ENCODE results near the gene TMPRSS6. TPM values are rescaled to one million over a fixed set of nuclear protein-coding genes. Genes with fewer than 3 reads are reported as not detected.

The TMPRSS6 gene
- total and polyA plus RNA-seq, 2 of the 13 experiments (the other 11 are each of a cell fraction or from before 2014, with no cell fraction given), result 4.2 to 4.8 TPM

DNA sequence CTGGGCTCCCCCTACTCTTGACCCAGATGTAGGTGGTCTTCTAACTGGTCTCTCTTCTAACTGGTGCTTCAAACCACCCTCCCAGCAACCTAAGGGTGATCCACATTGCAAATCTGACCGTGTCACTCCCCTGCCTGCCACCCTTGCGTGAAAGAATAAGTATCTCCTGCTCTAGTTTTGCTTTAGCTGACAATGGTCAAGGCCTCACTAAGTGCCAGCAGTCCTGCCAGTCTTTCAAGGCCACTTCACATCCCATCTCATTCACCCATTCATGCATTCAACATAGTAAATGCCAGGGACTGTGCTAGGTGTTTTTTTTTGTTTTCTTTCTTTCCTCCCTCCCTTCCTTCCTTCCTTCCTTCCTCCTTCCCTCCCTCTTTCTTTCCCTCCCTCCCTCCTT, 60.3 kb downstream of the TMPRSS6 start (continued):
- TF ChIP-seq, protein P1, sequence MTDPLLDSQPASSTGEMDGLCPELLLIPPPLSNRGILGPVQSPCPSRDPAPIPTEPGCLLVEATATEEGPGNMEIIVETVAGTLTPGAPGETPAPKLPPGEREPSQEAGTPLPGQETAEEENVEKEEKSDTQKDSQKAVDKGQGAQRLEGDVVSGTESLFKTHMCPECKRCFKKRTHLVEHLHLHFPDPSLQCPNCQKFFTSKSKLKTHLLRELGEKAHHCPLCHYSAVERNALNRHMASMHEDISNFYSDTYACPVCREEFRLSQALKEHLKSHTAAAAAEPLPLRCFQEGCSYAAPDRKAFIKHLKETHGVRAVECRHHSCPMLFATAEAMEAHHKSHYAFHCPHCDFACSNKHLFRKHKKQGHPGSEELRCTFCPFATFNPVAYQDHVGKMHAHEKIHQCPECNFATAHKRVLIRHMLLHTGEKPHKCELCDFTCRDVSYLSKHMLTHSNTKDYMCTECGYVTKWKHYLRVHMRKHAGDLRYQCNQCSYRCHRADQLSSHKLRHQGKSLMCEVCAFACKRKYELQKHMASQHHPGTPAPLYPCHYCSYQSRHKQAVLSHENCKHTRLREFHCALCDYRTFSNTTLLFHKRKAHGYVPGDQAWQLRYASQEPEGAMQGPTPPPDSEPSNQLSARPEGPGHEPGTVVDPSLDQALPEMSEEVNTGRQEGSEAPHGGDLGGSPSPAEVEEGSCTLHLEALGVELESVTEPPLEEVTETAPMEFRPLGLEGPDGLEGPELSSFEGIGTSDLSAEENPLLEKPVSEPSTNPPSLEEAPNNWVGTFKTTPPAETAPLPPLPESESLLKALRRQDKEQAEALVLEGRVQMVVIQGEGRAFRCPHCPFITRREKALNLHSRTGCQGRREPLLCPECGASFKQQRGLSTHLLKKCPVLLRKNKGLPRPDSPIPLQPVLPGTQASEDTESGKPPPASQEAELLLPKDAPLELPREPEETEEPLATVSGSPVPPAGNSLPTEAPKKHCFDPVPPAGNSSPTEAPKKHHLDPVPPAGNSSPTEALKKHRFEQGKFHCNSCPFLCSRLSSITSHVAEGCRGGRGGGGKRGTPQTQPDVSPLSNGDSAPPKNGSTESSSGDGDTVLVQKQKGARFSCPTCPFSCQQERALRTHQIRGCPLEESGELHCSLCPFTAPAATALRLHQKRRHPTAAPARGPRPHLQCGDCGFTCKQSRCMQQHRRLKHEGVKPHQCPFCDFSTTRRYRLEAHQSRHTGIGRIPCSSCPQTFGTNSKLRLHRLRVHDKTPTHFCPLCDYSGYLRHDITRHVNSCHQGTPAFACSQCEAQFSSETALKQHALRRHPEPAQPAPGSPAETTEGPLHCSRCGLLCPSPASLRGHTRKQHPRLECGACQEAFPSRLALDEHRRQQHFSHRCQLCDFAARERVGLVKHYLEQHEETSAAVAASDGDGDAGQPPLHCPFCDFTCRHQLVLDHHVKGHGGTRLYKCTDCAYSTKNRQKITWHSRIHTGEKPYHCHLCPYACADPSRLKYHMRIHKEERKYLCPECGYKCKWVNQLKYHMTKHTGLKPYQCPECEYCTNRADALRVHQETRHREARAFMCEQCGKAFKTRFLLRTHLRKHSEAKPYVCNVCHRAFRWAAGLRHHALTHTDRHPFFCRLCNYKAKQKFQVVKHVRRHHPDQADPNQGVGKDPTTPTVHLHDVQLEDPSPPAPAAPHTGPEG (CRISPR knock-in tag; IDR thresholded peaks at IDR 0.05), result no peak
- TF ChIP-seq ZNF790 (CRISPR knock-in tag; IDR thresholded peaks at IDR 0.05; ENCODE audit: borderline replicate concordance) (no peak), CAMTA2 (CRISPR knock-in tag; IDR thresholded peaks at IDR 0.05; ENCODE audit: borderline replicate concordance) (no peak), ZNF333 (CRISPR knock-in tag; IDR thresholded peaks at IDR 0.05; ENCODE audit: borderline replicate concordance) (no peak), ZBTB7A (CRISPR knock-in tag; IDR thresholded peaks at IDR 0.05) (no peak), SMAD9 (CRISPR knock-in tag; IDR thresholded peaks at IDR 0.05) (no peak)
- TF ChIP-seq, protein P2, sequence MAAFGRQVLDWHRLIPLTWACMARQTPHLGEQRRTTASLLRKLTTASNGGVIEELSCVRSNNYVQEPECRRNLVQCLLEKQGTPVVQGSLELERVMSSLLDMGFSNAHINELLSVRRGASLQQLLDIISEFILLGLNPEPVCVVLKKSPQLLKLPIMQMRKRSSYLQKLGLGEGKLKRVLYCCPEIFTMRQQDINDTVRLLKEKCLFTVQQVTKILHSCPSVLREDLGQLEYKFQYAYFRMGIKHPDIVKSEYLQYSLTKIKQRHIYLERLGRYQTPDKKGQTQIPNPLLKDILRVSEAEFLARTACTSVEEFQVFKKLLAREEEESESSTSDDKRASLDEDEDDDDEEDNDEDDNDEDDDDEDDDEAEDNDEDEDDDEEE (CRISPR knock-in tag; IDR thresholded peaks at IDR 0.05), result no peak
- TF ChIP-seq, protein P3, sequence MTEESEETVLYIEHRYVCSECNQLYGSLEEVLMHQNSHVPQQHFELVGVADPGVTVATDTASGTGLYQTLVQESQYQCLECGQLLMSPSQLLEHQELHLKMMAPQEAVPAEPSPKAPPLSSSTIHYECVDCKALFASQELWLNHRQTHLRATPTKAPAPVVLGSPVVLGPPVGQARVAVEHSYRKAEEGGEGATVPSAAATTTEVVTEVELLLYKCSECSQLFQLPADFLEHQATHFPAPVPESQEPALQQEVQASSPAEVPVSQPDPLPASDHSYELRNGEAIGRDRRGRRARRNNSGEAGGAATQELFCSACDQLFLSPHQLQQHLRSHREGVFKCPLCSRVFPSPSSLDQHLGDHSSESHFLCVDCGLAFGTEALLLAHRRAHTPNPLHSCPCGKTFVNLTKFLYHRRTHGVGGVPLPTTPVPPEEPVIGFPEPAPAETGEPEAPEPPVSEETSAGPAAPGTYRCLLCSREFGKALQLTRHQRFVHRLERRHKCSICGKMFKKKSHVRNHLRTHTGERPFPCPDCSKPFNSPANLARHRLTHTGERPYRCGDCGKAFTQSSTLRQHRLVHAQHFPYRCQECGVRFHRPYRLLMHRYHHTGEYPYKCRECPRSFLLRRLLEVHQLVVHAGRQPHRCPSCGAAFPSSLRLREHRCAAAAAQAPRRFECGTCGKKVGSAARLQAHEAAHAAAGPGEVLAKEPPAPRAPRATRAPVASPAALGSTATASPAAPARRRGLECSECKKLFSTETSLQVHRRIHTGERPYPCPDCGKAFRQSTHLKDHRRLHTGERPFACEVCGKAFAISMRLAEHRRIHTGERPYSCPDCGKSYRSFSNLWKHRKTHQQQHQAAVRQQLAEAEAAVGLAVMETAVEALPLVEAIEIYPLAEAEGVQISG (CRISPR knock-in tag; IDR thresholded peaks at IDR 0.05), result no peak
